ENCODE data around the gene FAM174A. TPM values are rescaled to one million over a fixed set of nuclear protein-coding genes. Genes with fewer than 3 reads are reported as not detected.

FAM174A gene
- total and polyA plus RNA-seq, 9 of the 15 experiments (the other 6 are each of a cell fraction or from before 2014, with no cell fraction given), result 0.14 to 2.9 (median 1.2) TPM

GRCh38 chr5:100616981-100617380 lies 81.8 kb downstream of the FAM174A start (continued):
- TF ChIP-seq GTF2F1 (IDR thresholded peaks at IDR 0.05; ENCODE audit: low read depth, low read length), result no peak
- TF ChIP-seq GATAD2A (IDR thresholded peaks at IDR 0.05), result no peak

DNA sequence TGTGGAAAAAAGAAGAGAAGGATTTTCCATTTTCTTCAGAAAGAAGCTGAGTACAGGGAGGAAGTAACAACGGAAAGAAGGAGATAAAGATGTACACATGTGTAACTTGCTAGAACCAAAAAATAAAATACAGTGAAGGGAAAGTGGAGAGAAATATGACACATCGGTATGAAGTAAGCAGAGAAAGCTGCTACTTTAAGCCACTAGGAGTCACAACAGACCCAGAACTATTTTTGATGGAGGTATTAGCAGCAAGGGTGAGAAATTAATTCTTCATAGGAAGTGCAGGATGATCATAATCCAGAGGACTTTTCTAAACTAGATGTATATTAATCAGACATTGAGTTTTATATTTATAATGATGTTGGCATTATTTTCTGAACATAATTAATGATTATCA lies 88.5 kb downstream of the FAM174A start:
- no peaks in the 10 kb centered on the region for H3K9me1 ChIP-seq (ENCODE audit: control insufficient read depth, insufficient read depth, low read length)
- H3K79me2 ChIP-seq (ENCODE audit: control insufficient read depth, insufficient read depth, low read length), result no peaks in the 10 kb centered on the region
- ChIA-PET POLR2A (interaction anchor here (0.6 to 2.0 kb wide), 3 partner anchors 9 to 187 kb away, joined by 3 to 7 read pairs (median 3); no protein-coding TSS in a partner anchor), CTCF (ENCODE audit: low intra/inter-chr PET ratio) (interaction anchor here (0.7 kb wide), 1 partner anchor 193 kb away, joined by 3 read pairs; no protein-coding TSS in a partner anchor)
- intact Hi-C loops (cut with micrococcal nuclease) (loop anchor here (5.0 to 10.0 kb wide), 2 partner anchors 151 to 419 kb away; no protein-coding TSS in a partner anchor), in situ Hi-C loops (cut with MboI) (no loop called here)
- H4K20me1 ChIP-seq (replicated peaks; ENCODE audit: control insufficient read depth, insufficient read depth, low read length), result no peaks in the 10 kb centered on the region
- H3K27ac ChIP-seq (ENCODE audit: extremely low read depth, low read depth, low read length), result no peak overlapping the region
- no peaks in the 10 kb centered on the region for H3K9me3 ChIP-seq (replicated peaks; ENCODE audit: control insufficient read depth, insufficient read depth, low read depth, low read length)
- FAIRE-seq (peak; percentile 58), DNase-seq (ENCODE audit: extremely low read depth in 1 of 4, low spot score in 3 of 4) (peak in 1 of 4 experiments; percentile 26), ATAC-seq (peak; percentile 77)
- H3K4me2 ChIP-seq (ENCODE audit: insufficient read depth, low read length), result no peak overlapping the region
- no peaks in the 10 kb centered on the region for H3K27me3 ChIP-seq (ENCODE audit: control insufficient read depth in 2 of 2, insufficient read depth in 2 of 2, low read length in 2 of 2)
- no peak overlapping the region for H3K9ac ChIP-seq (ENCODE audit: insufficient read depth in 1 of 2, low read depth in 2 of 2, low read length in 2 of 2)
- H3K4me1 ChIP-seq (replicated peaks in 1 of 2; ENCODE audit: control insufficient read depth in 2 of 2, insufficient read depth in 2 of 2, low read length in 2 of 2), result no peaks in the 10 kb centered on the region
- WGBS (ENCODE audit: insufficient coverage, low coverage, missing lambda C conversion rate), result 0% methylated on average over 2 of the region's 2 CpGs
- no TSS peak for BruUV-seq (replicated peaks)
- H3K36me3 ChIP-seq (ENCODE audit: control insufficient read depth, insufficient read depth, low read length), result no peaks in the 10 kb centered on the region
- no peak overlapping the region for H3K4me3 ChIP-seq
- no peak overlapping the region for H2AFZ ChIP-seq (ENCODE audit: low read depth, low read length)
- TF ChIP-seq, protein P1, sequence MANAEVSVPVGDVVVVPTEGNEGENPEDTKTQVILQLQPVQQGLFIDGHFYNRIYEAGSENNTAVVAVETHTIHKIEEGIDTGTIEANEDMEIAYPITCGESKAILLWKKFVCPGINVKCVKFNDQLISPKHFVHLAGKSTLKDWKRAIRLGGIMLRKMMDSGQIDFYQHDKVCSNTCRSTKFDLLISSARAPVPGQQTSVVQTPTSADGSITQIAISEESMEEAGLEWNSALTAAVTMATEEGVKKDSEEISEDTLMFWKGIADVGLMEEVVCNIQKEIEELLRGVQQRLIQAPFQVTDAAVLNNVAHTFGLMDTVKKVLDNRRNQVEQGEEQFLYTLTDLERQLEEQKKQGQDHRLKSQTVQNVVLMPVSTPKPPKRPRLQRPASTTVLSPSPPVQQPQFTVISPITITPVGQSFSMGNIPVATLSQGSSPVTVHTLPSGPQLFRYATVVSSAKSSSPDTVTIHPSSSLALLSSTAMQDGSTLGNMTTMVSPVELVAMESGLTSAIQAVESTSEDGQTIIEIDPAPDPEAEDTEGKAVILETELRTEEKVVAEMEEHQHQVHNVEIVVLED (CRISPR knock-in tag; IDR thresholded peaks at IDR 0.05), result no peak
- TF ChIP-seq DEAF1 (CRISPR knock-in tag; IDR thresholded peaks at IDR 0.05) (peak; percentile 37; the same call in 1 of the 2 replicates), HDAC3 (IDR thresholded peaks at IDR 0.05; ENCODE audit: borderline replicate concordance, partially characterized antibody) (no peak), TGIF2 (CRISPR knock-in tag; IDR thresholded peaks at IDR 0.05) (no peak), NRF1 (conservative IDR thresholded peaks at IDR 0.05 in 1 of 2, IDR thresholded peaks at IDR 0.05 in 1 of 2) (no peak), CTCF (IDR thresholded peaks at IDR 0.05 in 2 of 3, conservative IDR thresholded peaks at IDR 0.05 in 1 of 3; ENCODE audit: insufficient read depth in 2 of 3, low read depth in 1 of 3, low read length in 3 of 3) (peak in 2 of 3 experiments; percentile 40 to 49; a peak in 3 of 6 replicates), FOXP1 (CRISPR knock-in tag; IDR thresholded peaks at IDR 0.05) (no peak), RAD21 (CRISPR knock-in tag; conservative IDR thresholded peaks at IDR 0.05 in 1 of 2, IDR thresholded peaks at IDR 0.05 in 1 of 2) (peak; percentile 52 to 73), ZNF263 (CRISPR knock-in tag; IDR thresholded peaks at IDR 0.05; ENCODE audit: borderline replicate concordance) (no peak)
